Muscle layer of duodenum (tissue), 2 donors: Measurements from ENCODE around the gene PLAGL2.

Experiments
- H3K27ac ChIP-seq: one replicate; pipeline ENCODE4 v1.7.0; 2013; ENCODE audit warnings: mild to moderate bottlenecking, low read length
- H3K27me3 ChIP-seq: one replicate; pipeline ENCODE4 v1.7.0; 2013; ENCODE audit warnings: low read depth, mild to moderate bottlenecking, control low read depth, low read length
- H3K36me3 ChIP-seq, 2 donors: one replicate each; pipeline ENCODE4 v1.7.0; 2013; ENCODE audit warnings: low read length in 2 of 2, control low read depth in 1 of 2, mild to moderate bottlenecking in 1 of 2; ENCODE audit not compliant: insufficient read depth in 2 of 2, control insufficient read depth in 1 of 2
- H3K4me1 ChIP-seq, 2 donors: one replicate each; pipeline ENCODE4 v1.7.0; 2013; ENCODE audit warnings: low read length in 2 of 2, mild to moderate bottlenecking in 2 of 2, control low read depth in 1 of 2, moderate library complexity in 1 of 2; ENCODE audit not compliant: insufficient read depth in 2 of 2, control insufficient read depth in 1 of 2
- H3K4me3 ChIP-seq, 2 donors: one replicate each; pipeline ENCODE4 v1.7.0; 2013; ENCODE audit warnings: low read length in 2 of 2, low read depth in 1 of 2, mild to moderate bottlenecking in 1 of 2
- H3K9me3 ChIP-seq, 2 donors: one replicate each; pipeline ENCODE4 v1.7.0; 2013; ENCODE audit warnings: low read length in 2 of 2, control low read depth in 1 of 2, mild to moderate bottlenecking in 1 of 2; ENCODE audit not compliant: control insufficient read depth in 1 of 2
- donor health status: healthy.

Gene PLAGL2

GRCh38 chr20:32238483-32239425 is 31.2 kb upstream of the PLAGL2 start:
- peaks cover 16 to 31% of the 10 kb centered on the region in 2 donors for H3K36me3 ChIP-seq
- no peaks in the 10 kb centered on the region for H3K27me3 ChIP-seq
- no peaks in the 10 kb centered on the region for H3K9me3 ChIP-seq
- no peak overlapping the region for H3K27ac ChIP-seq
- peaks cover 0 to 4% of the 10 kb centered on the region in 2 donors for H3K4me1 ChIP-seq
- no peak overlapping the region for H3K4me3 ChIP-seq

DNA sequence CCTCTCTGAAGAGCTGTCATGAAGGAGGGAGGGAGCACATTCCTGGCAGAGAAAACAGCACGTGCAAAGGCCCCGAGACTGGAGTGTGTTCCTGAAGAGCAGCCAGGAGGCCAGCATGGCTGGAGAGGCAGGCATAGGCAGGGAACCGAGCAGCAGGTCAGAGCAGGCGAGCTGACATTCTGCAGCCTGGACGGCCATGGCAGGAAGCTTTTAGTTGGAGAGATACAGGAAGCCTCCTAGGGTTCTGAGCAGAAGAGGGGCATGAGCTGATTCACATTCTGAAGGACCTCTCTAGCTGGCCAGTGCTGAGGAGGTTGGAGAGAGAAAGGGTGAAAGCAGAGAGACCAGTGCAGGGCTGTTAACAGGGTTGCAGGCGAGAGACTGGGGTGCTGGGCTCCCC is 29.9 kb upstream of the PLAGL2 start:
- H3K27ac ChIP-seq = no peak overlapping the region
- peaks cover 0 to 4% of the 10 kb centered on the region in 2 donors for H3K4me1 ChIP-seq
- H3K36me3 ChIP-seq = peaks cover 16 to 44% of the 10 kb centered on the region in 2 donors
- no peak overlapping the region for H3K4me3 ChIP-seq
- H3K27me3 ChIP-seq = no peaks in the 10 kb centered on the region
- H3K9me3 ChIP-seq = no peaks in the 10 kb centered on the region

GRCh38 chr20:32236819-32237218 is 29.3 kb upstream of the PLAGL2 start:
- H3K36me3 ChIP-seq = peaks cover 16 to 48% of the 10 kb centered on the region in 2 donors
- H3K27me3 ChIP-seq = no peaks in the 10 kb centered on the region
- H3K9me3 ChIP-seq = no peaks in the 10 kb centered on the region
- peaks cover 0 to 4% of the 10 kb centered on the region in 2 donors for H3K4me1 ChIP-seq
- no peak overlapping the region for H3K4me3 ChIP-seq
- H3K27ac ChIP-seq = no peak overlapping the region

DNA sequence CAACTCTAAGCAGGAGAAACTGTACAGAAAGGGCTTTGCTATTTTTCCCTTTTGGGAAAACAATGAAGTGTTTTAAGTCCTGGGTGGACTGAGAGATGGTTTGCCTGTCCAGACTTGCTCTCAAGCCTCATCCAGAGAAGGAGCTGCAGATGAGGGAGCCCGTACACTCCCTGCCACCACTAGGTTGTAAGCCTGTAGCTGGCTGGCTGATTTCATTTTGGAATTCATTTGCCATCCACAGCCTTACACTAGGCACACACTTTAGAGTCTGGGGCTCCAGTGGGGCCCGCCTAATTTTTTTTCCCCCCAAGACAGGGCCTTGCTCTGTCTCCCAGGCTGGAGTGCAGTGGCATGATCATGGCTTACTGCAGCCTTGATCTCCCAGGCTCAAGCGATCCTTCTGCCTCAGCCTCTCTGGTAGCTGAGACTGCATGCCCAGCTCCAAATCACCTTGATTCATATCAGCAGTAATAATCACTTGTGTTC is 28.5 kb upstream of the PLAGL2 start:
- no peak overlapping the region for H3K27ac ChIP-seq
- H3K27me3 ChIP-seq = no peaks in the 10 kb centered on the region
- H3K36me3 ChIP-seq = peaks cover 20 to 56% of the 10 kb centered on the region in 2 donors
- no peak overlapping the region for H3K4me3 ChIP-seq
- peaks cover 0 to 4% of the 10 kb centered on the region in 2 donors for H3K4me1 ChIP-seq
- no peaks in the 10 kb centered on the region for H3K9me3 ChIP-seq

DNA sequence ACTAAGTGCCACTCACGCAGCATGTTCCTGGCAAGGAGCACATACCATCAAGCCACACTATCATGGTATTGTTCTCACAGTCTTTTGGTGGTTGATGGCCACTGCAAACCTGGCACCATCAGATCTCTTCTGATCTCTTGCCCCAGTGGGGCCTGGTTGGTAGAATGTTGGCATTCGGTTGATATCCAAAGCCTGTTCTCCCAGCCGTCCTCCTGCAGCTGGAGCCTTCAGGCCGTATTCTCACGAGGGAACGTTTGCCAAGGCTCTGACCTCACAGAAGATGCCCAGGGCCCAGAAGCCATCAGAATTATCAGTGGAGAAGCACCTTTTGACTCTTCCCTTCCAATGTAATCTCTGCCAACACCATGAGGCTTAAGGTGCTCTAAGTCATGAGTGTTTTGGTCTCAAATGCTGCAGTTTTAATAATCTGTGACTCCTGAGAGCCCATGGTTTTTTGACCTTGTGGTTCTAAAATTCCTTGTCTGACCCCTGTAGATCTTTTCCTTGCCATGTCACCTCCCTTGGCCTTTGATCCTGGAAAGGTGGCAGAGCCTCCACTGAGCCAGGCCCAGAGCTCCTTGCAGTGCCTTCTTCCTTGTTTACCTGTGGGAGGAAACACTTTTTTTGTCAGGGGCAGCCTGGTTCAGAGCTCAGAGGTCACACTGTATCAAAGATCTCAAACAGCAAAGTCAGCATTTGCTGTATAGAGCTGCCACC is 27.9 kb upstream of the PLAGL2 start:
- no peak overlapping the region for H3K4me3 ChIP-seq
- H3K27me3 ChIP-seq = no peaks in the 10 kb centered on the region
- H3K9me3 ChIP-seq = no peaks in the 10 kb centered on the region
- peaks cover 0 to 4% of the 10 kb centered on the region in 2 donors for H3K4me1 ChIP-seq
- no peak overlapping the region for H3K27ac ChIP-seq
- H3K36me3 ChIP-seq = peaks cover 26 to 61% of the 10 kb centered on the region in 2 donors

- Histone ChIP-seq H3K4me3 (no peak overlapping the region), H3K4me1 (peaks cover 0 to 4% of the 10 kb centered on the region in 2 donors), H3K27me3 (no peaks in the 10 kb centered on the region), H3K27ac (no peak overlapping the region), H3K36me3 (peaks cover 29 to 68% of the 10 kb centered on the region in 2 donors), H3K9me3 (no peaks in the 10 kb centered on the region)
Observed at GRCh38 chr20:32234135-32234808, 26.7 kb upstream of the PLAGL2 start.

DNA sequence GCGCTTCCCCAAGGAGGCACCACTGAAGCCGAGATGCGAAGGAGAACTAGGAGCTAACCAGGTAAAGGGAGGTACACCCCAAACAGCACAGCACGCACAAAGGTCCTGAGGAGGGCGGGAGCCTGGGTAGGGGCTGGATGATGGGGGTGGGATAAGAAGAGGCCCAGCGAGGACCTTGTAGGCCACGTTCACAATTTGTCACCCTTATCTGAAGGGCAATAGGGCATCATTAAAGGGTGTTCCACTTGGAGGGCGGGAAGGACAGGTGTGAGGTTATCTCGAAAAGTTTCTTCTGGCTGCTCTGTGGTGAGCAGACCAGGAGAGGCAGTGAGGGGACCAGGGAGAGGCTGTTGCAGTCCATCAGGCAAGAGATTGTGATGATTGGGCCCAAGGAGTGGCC is 25.7 kb upstream of the PLAGL2 start:
- Histone ChIP-seq H3K36me3 (peaks cover 34 to 73% of the 10 kb centered on the region in 2 donors), H3K4me3 (no peak overlapping the region), H3K4me1 (peaks cover 0 to 4% of the 10 kb centered on the region in 2 donors), H3K27me3 (no peaks in the 10 kb centered on the region), H3K9me3 (no peaks in the 10 kb centered on the region), H3K27ac (no peak overlapping the region)

GRCh38 chr20:32232326-32232886 is 24.9 kb upstream of the PLAGL2 start:
- H3K27ac ChIP-seq = no peak overlapping the region
- H3K36me3 ChIP-seq = peaks cover 36 to 82% of the 10 kb centered on the region in 2 donors

GRCh38 chr20:32231847-32232246 is 24.3 kb upstream of the PLAGL2 start:
- H3K4me1 ChIP-seq = peaks cover 0 to 4% of the 10 kb centered on the region in 2 donors
- H3K36me3 ChIP-seq = peaks cover 36 to 82% of the 10 kb centered on the region in 2 donors
- no peaks in the 10 kb centered on the region for H3K9me3 ChIP-seq
- no peaks in the 10 kb centered on the region for H3K27me3 ChIP-seq
- H3K27ac ChIP-seq = no peak overlapping the region
- H3K4me3 ChIP-seq = no peak overlapping the region

More at GRCh38 chr20:32232326-32232886, 24.9 kb upstream of the PLAGL2 start:
- no peak overlapping the region for H3K4me3 ChIP-seq
- H3K9me3 ChIP-seq = no peaks in the 10 kb centered on the region
- H3K4me1 ChIP-seq = peaks cover 0 to 4% of the 10 kb centered on the region in 2 donors
- H3K27me3 ChIP-seq = no peaks in the 10 kb centered on the region

DNA sequence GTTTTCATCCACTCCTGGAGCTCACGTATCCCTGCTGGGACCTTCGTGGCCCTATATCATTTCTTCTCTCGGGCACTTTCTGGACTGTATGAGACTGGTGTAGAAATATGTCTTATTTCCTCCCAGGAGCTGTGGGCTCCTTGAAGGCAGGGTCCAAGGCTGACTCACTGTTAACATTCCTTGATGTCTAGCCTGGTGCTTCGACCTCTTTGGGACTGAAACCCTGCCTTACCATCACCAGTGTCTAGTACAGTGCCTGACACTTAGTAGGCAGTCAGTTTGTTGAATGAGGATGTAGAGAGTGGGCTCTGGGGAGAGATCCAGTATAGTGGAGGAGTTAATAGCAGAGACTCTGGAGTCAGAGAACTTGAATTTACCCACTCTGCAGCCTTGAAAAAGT is 23.7 kb upstream of the PLAGL2 start:
- peaks cover 36 to 79% of the 10 kb centered on the region in 2 donors for H3K36me3 ChIP-seq
- H3K4me3 ChIP-seq = no peak overlapping the region
- H3K27me3 ChIP-seq = no peaks in the 10 kb centered on the region
- H3K9me3 ChIP-seq = no peaks in the 10 kb centered on the region
- H3K27ac ChIP-seq = no peak overlapping the region
- peaks cover 0 to 4% of the 10 kb centered on the region in 2 donors for H3K4me1 ChIP-seq
